IMR-90 (cell line): ENCODE measurements around the gene TPSD1. TPM values are rescaled to one million over a fixed set of nuclear protein-coding genes. Genes with fewer than 3 reads are reported as not detected.

Source experiments
- ATAC-seq: fragments of 200-7000 bp; cut with Tn5 transposase; 2 replicates; pipeline ENCODE4 v1.9.1; 2020; ENCODE audit warnings: low read depth, mild to moderate bottlenecking, moderate library complexity
- BruUV-seq: library from RNA; stranded (reverse); fragments of 400-500 nt; replicated peaks from 2 replicates; lab custom pipeline; 2021; lab: Mats Ljungman, UMichigan
- CTCF ChIA-PET: fragments of 300-600 bp; formaldehyde crosslinking; extraction: SDS; loops from one replicate; lab custom pipeline; 2021; ENCODE audit warnings: antibody characterized with exemption; lab: Yijun Ruan, JAX
- POLR2A ChIA-PET: fragments of 300-600 bp; sonication (Branson Sonifier 250); formaldehyde crosslinking; loops from one replicate; lab custom pipeline; 2022; ENCODE audit warnings: antibody characterized with exemption; ENCODE audit not compliant: unreplicated experiment; lab: Charles Lee
- DNase-seq: peaks from one replicate; pipeline ENCODE4 v3.0.0; 2013
- H2AFZ ChIP-seq: replicated peaks from 2 replicates; pipeline ENCODE3; 2013; ENCODE audit warnings: low read length, mild to moderate bottlenecking; ENCODE audit not compliant: poor library complexity
- H2AK5ac ChIP-seq: 2 replicates; pipeline ENCODE4 v1.6.1; 2013; ENCODE audit warnings: low read depth, low read length, inconsistent platforms
- H2AK9ac ChIP-seq: replicated peaks from 2 replicates; pipeline ENCODE3; 2013; ENCODE audit warnings: mild to moderate bottlenecking, low read depth, low read length, moderate library complexity; ENCODE audit not compliant: poor library complexity
- H2BK120ac ChIP-seq: 2 replicates; pipeline ENCODE4 v1.6.1; 2013; ENCODE audit warnings: low read depth, low read length, inconsistent platforms
- H2BK15ac ChIP-seq: 3 replicates; pipeline ENCODE4 v1.6.1; 2013; ENCODE audit warnings: low read depth, low read length, inconsistent platforms
- H2BK20ac ChIP-seq: 2 replicates; pipeline ENCODE4 v1.6.1; 2013; ENCODE audit warnings: low read depth, mild to moderate bottlenecking, inconsistent platforms, low read length, moderate library complexity
- H2BK5ac ChIP-seq: 2 replicates; pipeline ENCODE4 v1.6.1; 2013; ENCODE audit warnings: mild to moderate bottlenecking, low read depth, low read length, inconsistent platforms; ENCODE audit not compliant: poor library complexity, severe bottlenecking
- H3K14ac ChIP-seq: replicated peaks from 2 replicates; pipeline ENCODE4 v1.6.1; 2013; ENCODE audit warnings: low read depth, low read length, inconsistent platforms
- H3K18ac ChIP-seq: 2 replicates; pipeline ENCODE4 v1.6.1; 2013; ENCODE audit warnings: low read depth, low read length, control low read depth
- H3K23ac ChIP-seq: 2 replicates; pipeline ENCODE4 v1.6.1; 2013; ENCODE audit warnings: low read depth, low read length, inconsistent platforms
- H3K27ac ChIP-seq: 2 replicates; pipeline ENCODE4 v1.5.1; 2013; ENCODE audit warnings: mild to moderate bottlenecking, control low read depth, low read length; ENCODE audit not compliant: insufficient read depth
- H3K27me3 ChIP-seq: 2 replicates; pipeline ENCODE4 v1.6.1; 2013; ENCODE audit warnings: low read length; ENCODE audit not compliant: control insufficient read depth, insufficient read depth
- H3K36me3 ChIP-seq: 2 replicates; pipeline ENCODE4 v1.6.1; 2013; ENCODE audit warnings: low read length, mixed read lengths; ENCODE audit not compliant: control insufficient read depth, insufficient read depth
- H3K4ac ChIP-seq: 2 replicates; pipeline ENCODE4 v1.6.1; 2013; ENCODE audit warnings: low read depth, low read length, inconsistent platforms
- H3K4me1 ChIP-seq: 2 replicates; pipeline ENCODE4 v1.6.1; 2013; ENCODE audit warnings: low read length, mixed read lengths; ENCODE audit not compliant: control insufficient read depth, insufficient read depth
- H3K4me2 ChIP-seq: 2 replicates; pipeline ENCODE4 v1.6.1; 2013; ENCODE audit warnings: low read depth, mild to moderate bottlenecking, control low read depth, low read length, moderate library complexity
- H3K4me3 ChIP-seq: 2 replicates; pipeline ENCODE4 v1.5.1; 2013; ENCODE audit warnings: low read depth, mild to moderate bottlenecking, control low read depth, low read length, moderate library complexity; ENCODE audit not compliant: insufficient read depth
- H3K56ac ChIP-seq: 2 replicates; pipeline ENCODE4 v1.6.1; 2013; ENCODE audit warnings: low read length, inconsistent platforms; ENCODE audit not compliant: insufficient read depth; ENCODE audit errors: extremely low read depth
- H3K79me1 ChIP-seq, 2 experiments: 2 replicates each; pipeline ENCODE4 v1.6.1; 2013; ENCODE audit warnings: low read length in 2 of 2, inconsistent platforms in 1 of 2, low read depth in 1 of 2
- H3K9ac ChIP-seq: 2 replicates; pipeline ENCODE4 v1.6.1; 2013; ENCODE audit warnings: low read depth, low read length, control low read depth
- H3K9me1 ChIP-seq: 2 replicates; pipeline ENCODE4 v1.6.1; 2013; ENCODE audit warnings: low read length, inconsistent platforms; ENCODE audit not compliant: insufficient read depth
- H3K9me3 ChIP-seq: 2 replicates; pipeline ENCODE4 v1.6.1; 2013; ENCODE audit warnings: low read length; ENCODE audit not compliant: control insufficient read depth, insufficient read depth
- H4K20me1 ChIP-seq: 2 replicates; pipeline ENCODE4 v1.6.1; 2013; ENCODE audit warnings: low read length, inconsistent platforms; ENCODE audit not compliant: insufficient read depth
- H4K5ac ChIP-seq: 2 replicates; pipeline ENCODE4 v1.6.1; 2013; ENCODE audit warnings: mild to moderate bottlenecking, low read depth, low read length, control low read depth
- H4K8ac ChIP-seq, 2 experiments: 2 replicates each; pipeline ENCODE4 v1.6.1; 2013; ENCODE audit warnings: low read depth in 2 of 2, low read length in 2 of 2, control low read depth in 1 of 2, inconsistent platforms in 1 of 2
- H4K91ac ChIP-seq: 2 replicates; pipeline ENCODE4 v1.6.1; 2013; ENCODE audit warnings: low read depth, low read length, inconsistent platforms; ENCODE audit not compliant: insufficient read depth
- CEBPB ChIP-seq: IDR thresholded peaks from 2 replicates; pipeline ENCODE4 v1.6.1; 2012; ENCODE audit warnings: low read depth, low read length, improper control_type of control experiment
- CHD1 ChIP-seq: IDR thresholded peaks from 2 replicates; pipeline ENCODE4 v1.6.1; 2012; ENCODE audit warnings: low read depth, low read length, improper control_type of control experiment
- FOS ChIP-seq: fragments of 150-350 bp; IDR thresholded peaks from 2 replicates; pipeline ENCODE4 v1.6.1; 2016; ENCODE audit warnings: low read depth, low read length
- MAZ ChIP-seq: IDR thresholded peaks from 2 replicates; pipeline ENCODE4 v1.6.1; 2012; ENCODE audit warnings: low read depth, mild to moderate bottlenecking, low read length, improper control_type of control experiment, moderate library complexity, borderline replicate concordance
- MXI1 ChIP-seq: IDR thresholded peaks from 2 replicates; pipeline ENCODE4 v1.6.1; 2012; ENCODE audit warnings: low read depth, mild to moderate bottlenecking, low read length, moderate library complexity, borderline replicate concordance
- NFE2L2 ChIP-seq: fragments of 150-350 bp; IDR thresholded peaks from 2 replicates; pipeline ENCODE4 v1.6.1; 2016; ENCODE audit warnings: low read depth, mild to moderate bottlenecking, low read length
- POLR2A ChIP-seq: IDR thresholded peaks from 2 replicates; pipeline ENCODE4 v1.6.1; 2012; ENCODE audit warnings: mild to moderate bottlenecking, low read depth, low read length
- RAD21 ChIP-seq: IDR thresholded peaks from 2 replicates; pipeline ENCODE4 v1.6.1; 2012; ENCODE audit warnings: low read length, improper control_type of control experiment
- RFX5 ChIP-seq: IDR thresholded peaks from 2 replicates; pipeline ENCODE4 v1.8.0; 2012; ENCODE audit warnings: low read depth, mild to moderate bottlenecking, low read length, moderate library complexity
- SMC3 ChIP-seq: fragments of 150-350 bp; IDR thresholded peaks from 2 replicates; pipeline ENCODE4 v1.6.1; 2016; ENCODE audit warnings: low read depth, mild to moderate bottlenecking, antibody characterized with exemption, low read length, moderate library complexity
- WGBS, 2 experiments: methylation state at CpG; one replicate each; pipeline versions ENCODE4 v1.1.5 to v1.1.7; 2013; ENCODE audit warnings: missing lambda C conversion rate in 2 of 2; ENCODE audit not compliant: insufficient read length in 1 of 2; ENCODE audit errors: extremely low coverage in 2 of 2; 5-methylcytosine and 5-hydroxymethylcytosine counted together
- dilution Hi-C: fragments of 300-500 bp; cut with HindIII; formaldehyde crosslinking; loops from one replicate; pipeline ENCODE4 v1.14.3; 2018; ENCODE audit warnings: low sequenced_read_pairs; ENCODE audit not compliant: unreplicated experiment
- in situ Hi-C: fragments of 300-500 bp; cut with MboI; formaldehyde crosslinking; loops from 3 replicates; pipeline ENCODE4 v1.14.3; 2019; ENCODE audit warnings: low sequenced_read_pairs, inconsistent platforms, mixed read lengths
- intact Hi-C: fragments of 100-400 bp; cut with micrococcal nuclease; formaldehyde crosslinking; loops from 2 replicates; pipeline ENCODE4 v1.10.0; 2022
- polyA plus RNA-seq, 3 experiments: library from polyadenylated mRNA; depleted of rRNA; stranded (reverse); fragments of >200 nt; gene quantifications; 2 replicates each; pipeline ENCODE4 v1.2.3, GENCODE V29; 2012; ENCODE audit warnings: low replicate concordance in 1 of 3
- total RNA-seq: library from RNA; depleted of rRNA; stranded (reverse); fragments of >200 nt; gene quantifications from 2 replicates; pipeline ENCODE4 v1.2.3, GENCODE V29; 2012
- TF ChIP-seq, protein P1 (sequence below): fragments of 150-350 bp; IDR thresholded peaks from 2 replicates; pipeline ENCODE4 v1.6.1; 2017; ENCODE audit warnings: mild to moderate bottlenecking, antibody characterized with exemption, low read length, low read depth

Gene TPSD1
- total and polyA plus RNA-seq, 2 of the 4 experiments (the other 2 are of a cell fraction), result not detected

DNA sequence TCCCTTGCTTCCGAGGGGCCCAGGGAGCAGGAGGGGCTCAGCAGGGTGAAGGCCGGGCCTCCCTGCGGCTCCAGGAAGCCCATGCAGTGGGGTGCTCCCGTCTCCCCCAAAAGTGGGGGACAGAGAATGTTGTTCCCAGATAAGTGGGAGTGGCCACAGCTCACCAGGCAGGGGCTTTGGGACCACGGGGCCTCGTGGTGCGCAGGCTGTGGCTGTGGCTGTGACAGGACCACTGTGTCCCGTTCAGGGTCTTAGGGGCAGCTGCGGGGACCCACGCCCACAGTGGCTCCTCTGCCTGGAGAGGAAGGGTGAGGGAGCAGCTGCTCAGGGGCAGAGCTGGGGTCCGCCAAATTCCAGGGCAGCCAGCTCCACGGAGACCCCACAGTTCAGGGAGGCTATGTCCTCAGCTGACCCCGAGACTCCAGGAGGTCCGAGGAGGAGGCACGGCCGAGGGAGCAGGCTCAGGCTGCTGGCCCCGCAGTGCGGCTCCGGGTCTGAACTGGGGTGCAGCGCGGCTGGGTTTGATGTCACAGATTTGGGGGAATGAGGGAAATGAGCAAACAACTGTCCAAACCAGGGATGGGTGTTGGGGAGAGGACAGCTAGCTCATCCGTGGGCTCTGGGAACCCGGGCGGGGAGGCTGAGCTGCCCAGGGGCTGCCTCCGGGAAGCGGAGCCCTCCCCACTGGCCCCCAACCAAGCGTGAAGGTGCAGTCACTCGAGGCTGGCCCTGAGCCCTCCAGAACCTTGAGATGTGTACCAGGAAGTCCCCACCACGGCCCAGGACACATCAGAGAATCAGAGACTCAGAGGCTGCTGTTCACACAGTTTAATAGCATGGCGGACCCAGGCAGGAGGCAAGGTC is 23.4 kb downstream of the TPSD1 start:
- Histone ChIP-seq H3K4me2 (no peak overlapping the region), H4K91ac (no peak overlapping the region), H3K56ac (no peak overlapping the region), H2BK20ac (no peak overlapping the region), H3K4me1 (no peaks in the 10 kb centered on the region), H2BK5ac (no peak overlapping the region), H2BK15ac (no peak overlapping the region), H4K5ac (no peak overlapping the region), H2AK9ac (no peak overlapping the region), H3K14ac (no peak overlapping the region), H2BK120ac (no peak overlapping the region), H2AK5ac (no peak overlapping the region), H4K20me1 (no peaks in the 10 kb centered on the region), H3K23ac (no peak overlapping the region), H2AFZ (no peak overlapping the region), H3K27ac (no peak overlapping the region), H3K4ac (no peak overlapping the region), H4K8ac (no peak overlapping the region), H3K36me3 (no peaks in the 10 kb centered on the region), H3K9me3 (peaks cover 2% of the 10 kb centered on the region; the same call in 1 of the 2 replicates), H3K4me3 (no peak overlapping the region), H3K9me1 (no peaks in the 10 kb centered on the region), H3K79me1 (no peaks in the 10 kb centered on the region), H3K18ac (no peak overlapping the region), H3K27me3 (peaks cover 65% of the 10 kb centered on the region), H3K9ac (no peak overlapping the region)
- no peak for DNase-seq
- 66% methylated on average over 12 of the region's 30 CpGs; no CpG with 5 or more reads in 1 of the 2 experiments for WGBS, 2 experiments
- TF ChIP-seq RFX5 (no peak), CHD1 (no peak), NFE2L2 (no peak), POLR2A (no peak), RAD21 (no peak), MXI1 (no peak), MAZ (no peak), SMC3 (no peak), FOS (no peak), CEBPB (no peak)
- TF ChIP-seq, protein P1, sequence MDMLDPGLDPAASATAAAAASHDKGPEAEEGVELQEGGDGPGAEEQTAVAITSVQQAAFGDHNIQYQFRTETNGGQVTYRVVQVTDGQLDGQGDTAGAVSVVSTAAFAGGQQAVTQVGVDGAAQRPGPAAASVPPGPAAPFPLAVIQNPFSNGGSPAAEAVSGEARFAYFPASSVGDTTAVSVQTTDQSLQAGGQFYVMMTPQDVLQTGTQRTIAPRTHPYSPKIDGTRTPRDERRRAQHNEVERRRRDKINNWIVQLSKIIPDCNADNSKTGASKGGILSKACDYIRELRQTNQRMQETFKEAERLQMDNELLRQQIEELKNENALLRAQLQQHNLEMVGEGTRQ, result no peak
- ChIA-PET POLR2A (no interaction called here), CTCF (no interaction called here)
- BruUV-seq, result no TSS peak
- intact Hi-C loops (no loop called here), in situ Hi-C loops (no loop called here), dilution Hi-C loops (no loop called here)
- no peak for ATAC-seq
